GM12878 (cell line): ENCODE data around the gene SELENOW. TPM values are rescaled to one million over a fixed set of nuclear protein-coding genes. Genes with fewer than 3 reads are reported as not detected.

Experiments
- ATAC-seq: fragments of 200-7000 bp; cut with Tn5 transposase; 3 replicates; pipeline ENCODE4 v1.9.1; 2020; ENCODE audit warnings: mild to moderate bottlenecking, moderate library complexity
- BruUV-seq: library from RNA; stranded (reverse); fragments of 400-500 nt; replicated peaks from 2 replicates; lab custom pipeline; 2021; lab: Mats Ljungman, UMichigan
- CTCF ChIA-PET: fragments of 300-600 bp; sonication (Branson Sonifier 250); formaldehyde crosslinking; extraction: SDS; loops from one replicate; lab custom pipeline; 2021; ENCODE audit warnings: inconsistent platforms; lab: Yijun Ruan, JAX
- POLR2A ChIA-PET: fragments of 350-600 bp; formaldehyde crosslinking; extraction: SDS; loops from one replicate; lab custom pipeline; 2021; ENCODE audit warnings: inconsistent platforms; lab: Charles Lee
- RAD21 ChIA-PET: fragments of 300-600 bp; sonication (Branson Sonifier 250); formaldehyde crosslinking; loops from one replicate; lab custom pipeline; 2023; ENCODE audit warnings: antibody characterized with exemption; ENCODE audit not compliant: unreplicated experiment; lab: Charles Lee
- SMC1A ChIA-PET: fragments of 300-600 bp; sonication (Branson Sonifier 250); formaldehyde crosslinking; loops from one replicate; lab custom pipeline; 2023; ENCODE audit not compliant: unreplicated experiment, uncharacterized antibody; lab: Charles Lee
- DNase-seq: peaks from one replicate; pipeline ENCODE4 v3.0.0-alpha.2; 2011; ENCODE audit warnings: low read depth, low spot score
- FAIRE-seq: peaks from 3 replicates; lab custom pipeline; 2011; peaks lifted over from hg19 to GRCh38; lab: Jason Lieb, UNC
- H2AFZ ChIP-seq: 2 replicates; pipeline ENCODE4 v1.6.0; 2011; ENCODE audit warnings: low read depth, low read length, control low read depth; ENCODE audit not compliant: control insufficient read depth
- H3K27ac ChIP-seq: 2 replicates; pipeline ENCODE4 v1.5.1; 2011; ENCODE audit warnings: control low read depth; ENCODE audit not compliant: control insufficient read depth, insufficient read depth
- H3K27me3 ChIP-seq, 2 experiments: replicated peaks in 1 of 2; 2 replicates each; pipeline versions ENCODE4 v1.6.0 to v1.6.1; 2011; ENCODE audit warnings: low read length in 1 of 2; ENCODE audit not compliant: control insufficient read depth in 2 of 2, insufficient read depth in 2 of 2
- H3K36me3 ChIP-seq, 2 experiments: 2 replicates each; pipeline ENCODE4 v1.5.1; 2011; ENCODE audit warnings: low read length in 1 of 2; ENCODE audit not compliant: control insufficient read depth in 2 of 2, insufficient read depth in 2 of 2
- H3K4me1 ChIP-seq: 2 replicates; pipeline ENCODE4 v1.6.1; 2011; ENCODE audit warnings: mild to moderate bottlenecking, low read length, moderate library complexity, mixed read lengths; ENCODE audit not compliant: control insufficient read depth, insufficient read depth
- H3K4me2 ChIP-seq: 2 replicates; pipeline ENCODE4 v1.6.0; 2011; ENCODE audit warnings: control low read depth; ENCODE audit not compliant: control insufficient read depth, insufficient read depth
- H3K4me3 ChIP-seq: fragments of 200-600 bp; sonication (generic); 2 replicates; pipeline ENCODE4 v1.5.1; 2016
- H3K79me2 ChIP-seq: 2 replicates; pipeline ENCODE4 v1.6.0; 2011; ENCODE audit warnings: low read length; ENCODE audit not compliant: control insufficient read depth, insufficient read depth
- H3K9ac ChIP-seq: 2 replicates; pipeline ENCODE4 v1.8.0; 2011; ENCODE audit warnings: low read length, control low read depth, mixed read lengths; ENCODE audit not compliant: control insufficient read depth, insufficient read depth
- H3K9me3 ChIP-seq: replicated peaks from 3 replicates; pipeline ENCODE4 v1.5.1; 2011; ENCODE audit warnings: mild to moderate bottlenecking, low read length; ENCODE audit not compliant: control insufficient read depth, insufficient read depth
- H4K20me1 ChIP-seq: 2 replicates; pipeline ENCODE4 v1.6.0; 2011; ENCODE audit not compliant: control insufficient read depth, insufficient read depth
- BACH1 ChIP-seq: fragments of 450-650 bp; IDR thresholded peaks from 2 replicates; pipeline ENCODE4 v1.6.1; 2017; ENCODE audit warnings: mild to moderate bottlenecking, borderline replicate concordance
- IRF4 ChIP-seq: IDR thresholded peaks from 2 replicates; pipeline ENCODE4 v1.6.1; 2011; ENCODE audit warnings: low read depth, low read length
- MYC ChIP-seq: IDR thresholded peaks from 2 replicates; pipeline ENCODE4 v1.6.1; 2011; ENCODE audit warnings: mild to moderate bottlenecking, low read length, moderate library complexity, inconsistent platforms; ENCODE audit not compliant: insufficient read depth, insufficient replicate concordance, insufficient read length, severe bottlenecking
- NRF1 ChIP-seq: conservative IDR thresholded peaks from 2 replicates; pipeline ENCODE4 v1.6.1; 2011; ENCODE audit warnings: mild to moderate bottlenecking, low read depth, low read length, improper control_type of control experiment
- PAX8 ChIP-seq: fragments of 450-650 bp; IDR thresholded peaks from 2 replicates; pipeline ENCODE4 v1.6.1; 2017; ENCODE audit warnings: mild to moderate bottlenecking, moderate library complexity
- POLR2AphosphoS5 ChIP-seq: IDR thresholded peaks from 2 replicates; pipeline ENCODE4 v1.6.1; 2011; ENCODE audit warnings: mild to moderate bottlenecking, low read length, inconsistent platforms
- RAD51 ChIP-seq: fragments of 450-650 bp; IDR thresholded peaks from 2 replicates; pipeline ENCODE4 v1.6.1; 2016; ENCODE audit warnings: moderate library complexity, mild to moderate bottlenecking, inconsistent platforms
- TCF7 ChIP-seq: IDR thresholded peaks from 2 replicates; pipeline ENCODE4 v1.6.1; 2014; ENCODE audit warnings: antibody characterized with exemption, borderline replicate concordance
- WGBS: methylation state at CpG from one replicate; pipeline ENCODE4 v1.1.6; 2016; ENCODE audit warnings: low lambda C conversion rate; ENCODE audit not compliant: insufficient replicate concordance, insufficient coverage; ENCODE audit errors: missing lambda C conversion rate; 5-methylcytosine and 5-hydroxymethylcytosine counted together
- in situ Hi-C: fragments of 300-500 bp; cut with MboI; formaldehyde crosslinking; loops from 9 replicates; pipeline ENCODE4 v1.14.3; 2018; ENCODE audit warnings: mixed read lengths
- intact Hi-C: fragments of 100-400 bp; cut with micrococcal nuclease; formaldehyde crosslinking; loops from one replicate; pipeline ENCODE4 v1.14.2; 2022; ENCODE audit not compliant: unreplicated experiment
- polyA plus RNA-seq, 11 experiments: library from polyadenylated mRNA; depleted of rRNA in 4 of 11; unstranded in 6 of 11; stranded (reverse) in 5 of 11; fragments of >200 nt; fragmentation: Nextera tagmentation in 4 of 11; fragmentation: Illumina TruSeq in 1 of 11; extraction: Ambion mirVana in 4 of 11; extraction: Trizol in 1 of 11; gene quantifications; 1 replicate in 1 of 11; 2 replicates in 10 of 11; pipeline versions ENCODE4 v1.2.1 to v1.2.3, GENCODE V29; 2011 to 2016; ENCODE audit warnings: inconsistent platforms in 2 of 11, missing spikeins in 2 of 11, low read depth in 1 of 11
- total RNA-seq, 4 experiments: library from RNA; depleted of rRNA in 3 of 4; stranded (reverse); fragments of >200 nt in 3 of 4; fragmentation: Illumina TruSeq in 1 of 4; extraction: Trizol in 1 of 4; gene quantifications; 2 replicates each; pipeline versions ENCODE4 v1.2.1 to v1.2.3, GENCODE V29; 2013 to 2021
- TF ChIP-seq, protein P1 (sequence below): IDR thresholded peaks from 2 replicates; pipeline ENCODE4 v1.6.1; 2011; ENCODE audit warnings: mild to moderate bottlenecking, low read depth, low read length, moderate library complexity; ENCODE audit not compliant: insufficient replicate concordance
- TF ChIP-seq, protein P2 (sequence below): fragments of 450-650 bp; IDR thresholded peaks from 2 replicates; pipeline ENCODE4 v1.6.1; 2016; ENCODE audit warnings: mild to moderate bottlenecking
- TF ChIP-seq, protein P3 (sequence below): fragments of 450-650 bp; IDR thresholded peaks from 2 replicates; pipeline ENCODE4 v1.6.1; 2016; ENCODE audit warnings: mild to moderate bottlenecking

The SELENOW gene
- total and polyA plus RNA-seq, 10 of the 15 experiments (the other 5 are each of a cell fraction or from before 2014, with no cell fraction given), result 53.3 to 186 (median 101) TPM

DNA sequence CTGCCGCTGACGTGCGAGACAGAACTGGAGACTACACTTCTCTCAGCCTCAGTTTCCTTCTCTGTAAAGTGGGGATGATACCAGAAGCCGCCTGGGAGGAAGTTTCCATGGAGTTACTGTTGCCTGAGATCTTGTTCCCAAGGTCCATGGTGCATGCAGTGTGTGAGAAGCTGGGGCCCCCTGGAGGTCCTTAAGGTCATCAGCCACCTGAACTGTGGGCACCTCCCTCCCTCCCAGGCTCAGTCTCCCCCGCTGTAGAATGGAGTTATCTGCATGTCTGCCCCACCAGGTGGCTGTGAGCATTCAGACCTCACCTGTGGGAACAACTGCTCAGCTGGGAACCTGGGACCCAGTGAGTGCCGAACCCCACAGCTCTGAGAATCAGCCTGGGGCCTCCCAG, 45.9 kb downstream of the SELENOW start:
- no peak overlapping the region for H3K27ac ChIP-seq
- ChIA-PET CTCF (interaction anchor here (1.0 kb wide), 1 partner anchor 10 kb away, joined by 4 read pairs; no protein-coding TSS in a partner anchor), RAD21 (interaction anchor here (0.8 kb wide), 1 partner anchor 15 kb away, joined by 3 read pairs; no protein-coding TSS in a partner anchor), POLR2A (no interaction called here), SMC1A (no interaction called here)
- in situ Hi-C loops, result no loop called here
- ATAC-seq (no peak), DNase-seq (no peak), FAIRE-seq (no peak)
- BruUV-seq, result no TSS peak
- no peaks in the 10 kb centered on the region for H3K79me2 ChIP-seq
- no peak overlapping the region for H3K4me2 ChIP-seq
- H3K36me3 ChIP-seq, result no peaks in the 10 kb centered on the region
- no peak for TF ChIP-seq POLR2AphosphoS5
- TF ChIP-seq, protein P1, sequence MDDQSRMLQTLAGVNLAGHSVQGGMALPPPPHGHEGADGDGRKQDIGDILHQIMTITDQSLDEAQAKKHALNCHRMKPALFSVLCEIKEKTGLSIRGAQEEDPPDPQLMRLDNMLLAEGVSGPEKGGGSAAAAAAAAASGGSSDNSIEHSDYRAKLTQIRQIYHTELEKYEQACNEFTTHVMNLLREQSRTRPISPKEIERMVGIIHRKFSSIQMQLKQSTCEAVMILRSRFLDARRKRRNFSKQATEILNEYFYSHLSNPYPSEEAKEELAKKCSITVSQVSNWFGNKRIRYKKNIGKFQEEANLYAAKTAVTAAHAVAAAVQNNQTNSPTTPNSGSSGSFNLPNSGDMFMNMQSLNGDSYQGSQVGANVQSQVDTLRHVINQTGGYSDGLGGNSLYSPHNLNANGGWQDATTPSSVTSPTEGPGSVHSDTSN, result no peak
- TF ChIP-seq TCF7, result no peak
- no peak for TF ChIP-seq RAD51
- intact Hi-C loops, result no loop called here
- no peaks in the 10 kb centered on the region; a peak in 3 of 4 replicates for H3K27me3 ChIP-seq
- WGBS, result 50% methylated on average over 6 of the region's 6 CpGs
- no peak overlapping the region for H3K9ac ChIP-seq
- peaks cover 4% of the 10 kb centered on the region; the same call in 1 of the 2 replicates for H3K4me1 ChIP-seq
- no peak overlapping the region for H3K4me3 ChIP-seq
- no peaks in the 10 kb centered on the region for H4K20me1 ChIP-seq
- H3K9me3 ChIP-seq, result no peaks in the 10 kb centered on the region
- H2AFZ ChIP-seq, result no peak overlapping the region

DNA sequence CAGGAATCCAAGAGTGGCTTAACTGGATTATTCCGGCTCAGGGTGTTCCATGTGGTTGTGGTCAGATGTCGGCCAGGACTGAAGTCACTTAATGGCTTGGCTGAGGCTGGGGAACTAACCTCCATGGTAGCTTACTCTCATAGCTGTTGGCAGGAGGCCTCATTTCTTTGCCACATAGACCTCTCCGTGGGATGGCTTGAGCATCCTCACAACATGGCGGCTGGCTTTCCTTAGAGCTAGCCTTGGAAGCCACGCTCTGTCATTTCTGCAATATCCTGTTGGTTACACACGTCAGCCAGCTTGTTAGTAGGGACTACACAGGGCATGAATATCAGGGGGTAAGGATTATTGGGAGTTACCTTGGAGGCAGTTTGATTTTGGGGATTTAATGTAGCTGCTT, 48.3 kb downstream of the SELENOW start:
- ChIA-PET RAD21 (no interaction called here), SMC1A (interaction anchor here (0.6 kb wide), 1 partner anchor 302 kb away, joined by 3 read pairs; no protein-coding TSS in a partner anchor), POLR2A (no interaction called here), CTCF (no interaction called here)
- no peak for FAIRE-seq
- Histone ChIP-seq H4K20me1 (no peaks in the 10 kb centered on the region), H3K4me1 (no peaks in the 10 kb centered on the region), H3K4me2 (no peak overlapping the region), H3K9ac (no peak overlapping the region), H3K4me3 (no peak overlapping the region), H2AFZ (no peak overlapping the region), H3K79me2 (no peaks in the 10 kb centered on the region), H3K27me3 (no peaks in the 10 kb centered on the region; a peak in 2 of 4 replicates), H3K36me3 (no peaks in the 10 kb centered on the region), H3K9me3 (no peaks in the 10 kb centered on the region), H3K27ac (no peak overlapping the region)
- no peak for DNase-seq
- in situ Hi-C loops (no loop called here), intact Hi-C loops (no loop called here)
- ATAC-seq, result no peak
- no TSS peak for BruUV-seq
- 61% methylated on average over 6 of the region's 6 CpGs for WGBS
- TF ChIP-seq, protein P2, sequence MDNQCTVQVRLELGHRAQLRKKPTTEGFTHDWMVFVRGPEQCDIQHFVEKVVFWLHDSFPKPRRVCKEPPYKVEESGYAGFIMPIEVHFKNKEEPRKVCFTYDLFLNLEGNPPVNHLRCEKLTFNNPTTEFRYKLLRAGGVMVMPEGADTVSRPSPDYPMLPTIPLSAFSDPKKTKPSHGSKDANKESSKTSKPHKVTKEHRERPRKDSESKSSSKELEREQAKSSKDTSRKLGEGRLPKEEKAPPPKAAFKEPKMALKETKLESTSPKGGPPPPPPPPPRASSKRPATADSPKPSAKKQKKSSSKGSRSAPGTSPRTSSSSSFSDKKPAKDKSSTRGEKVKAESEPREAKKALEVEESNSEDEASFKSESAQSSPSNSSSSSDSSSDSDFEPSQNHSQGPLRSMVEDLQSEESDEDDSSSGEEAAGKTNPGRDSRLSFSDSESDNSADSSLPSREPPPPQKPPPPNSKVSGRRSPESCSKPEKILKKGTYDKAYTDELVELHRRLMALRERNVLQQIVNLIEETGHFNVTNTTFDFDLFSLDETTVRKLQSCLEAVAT, result no peak
- TF ChIP-seq PAX8, result no peak
- no peak for TF ChIP-seq BACH1
- TF ChIP-seq IRF4, result no peak
- no peak for TF ChIP-seq MYC
- TF ChIP-seq, protein P3, sequence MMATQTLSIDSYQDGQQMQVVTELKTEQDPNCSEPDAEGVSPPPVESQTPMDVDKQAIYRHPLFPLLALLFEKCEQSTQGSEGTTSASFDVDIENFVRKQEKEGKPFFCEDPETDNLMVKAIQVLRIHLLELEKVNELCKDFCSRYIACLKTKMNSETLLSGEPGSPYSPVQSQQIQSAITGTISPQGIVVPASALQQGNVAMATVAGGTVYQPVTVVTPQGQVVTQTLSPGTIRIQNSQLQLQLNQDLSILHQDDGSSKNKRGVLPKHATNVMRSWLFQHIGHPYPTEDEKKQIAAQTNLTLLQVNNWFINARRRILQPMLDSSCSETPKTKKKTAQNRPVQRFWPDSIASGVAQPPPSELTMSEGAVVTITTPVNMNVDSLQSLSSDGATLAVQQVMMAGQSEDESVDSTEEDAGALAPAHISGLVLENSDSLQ, result no peak
- no peak for TF ChIP-seq NRF1
